SK-N-SH (cell line): ENCODE data around the gene RNASE1. TPM values are rescaled to one million over a fixed set of nuclear protein-coding genes. Genes with fewer than 3 reads are reported as not detected.

Source experiments
- CTCF ChIA-PET: fragments of 300-600, 350-600 bp; formaldehyde crosslinking; extraction: SDS; loops from one replicate; lab custom pipeline; 2021; lab: Yijun Ruan, JAX
- POLR2A ChIA-PET: fragments of 350-600 bp; sonication (Branson Sonifier 250); formaldehyde crosslinking; extraction: SDS; loops from one replicate; lab custom pipeline; 2020; ENCODE audit warnings: antibody characterized with exemption, inconsistent platforms; lab: Yijun Ruan, JAX
- DNase-seq: peaks from one replicate; pipeline ENCODE4 v3.0.0; 2012
- H2AFZ ChIP-seq: fragments of 200-600 bp; sonication (generic); 2 replicates; pipeline ENCODE4 v1.8.1; 2016; ENCODE audit warnings: antibody characterized with exemption, mild to moderate bottlenecking, low read depth
- H3F3A ChIP-seq: fragments of 200-600 bp; sonication (generic); replicated peaks from 2 replicates; pipeline ENCODE3; 2016; ENCODE audit warnings: antibody characterized with exemption, mild to moderate bottlenecking; ENCODE audit not compliant: insufficient read depth
- H3K27ac ChIP-seq, 2 experiments: fragments of 200-500 bp in 1 of 2; fragments of 200-600 bp in 1 of 2; sonication (Bioruptor generic) in 1 of 2; sonication (generic), shearing (Covaris generic) in 1 of 2; 2 replicates each; pipeline versions ENCODE4 v1.5.1 to v1.6.1; 2014 to 2016; ENCODE audit warnings: low read depth in 2 of 2, inconsistent platforms in 1 of 2, low read length in 1 of 2, mild to moderate bottlenecking in 1 of 2, mixed read lengths in 1 of 2
- H3K27me3 ChIP-seq: fragments of 200-600 bp; sonication (generic), shearing (Covaris generic); 2 replicates; pipeline ENCODE4 v1.6.1; 2016; ENCODE audit warnings: mixed run types; ENCODE audit not compliant: insufficient read depth
- H3K36me3 ChIP-seq, 2 experiments: fragments of 200-500 bp in 1 of 2; fragments of 200-600 bp in 1 of 2; sonication (Bioruptor generic) in 1 of 2; sonication (generic) in 1 of 2; replicated peaks in 1 of 2; 2 replicates each; pipeline versions ENCODE3 to v1.5.1; 2014 to 2016; ENCODE audit warnings: low read length in 1 of 2, mild to moderate bottlenecking in 1 of 2; ENCODE audit not compliant: insufficient read depth in 2 of 2, control insufficient read depth in 1 of 2
- H3K4me1 ChIP-seq, 2 experiments: fragments of 200-500 bp in 1 of 2; fragments of 200-600 bp in 1 of 2; sonication (Bioruptor generic) in 1 of 2; sonication (generic), shearing (Covaris generic) in 1 of 2; 2 replicates each; pipeline versions ENCODE4 v1.5.1 to v1.6.1; 2014 to 2016; ENCODE audit warnings: low read depth in 1 of 2, low read length in 1 of 2, mixed run types in 1 of 2; ENCODE audit not compliant: insufficient read depth in 2 of 2, control insufficient read depth in 1 of 2
- H3K4me2 ChIP-seq: fragments of 200-600 bp; sonication (generic), shearing (Covaris generic); 2 replicates; pipeline ENCODE4 v1.6.1; 2017; ENCODE audit warnings: mixed run types
- H3K4me3 ChIP-seq, 2 experiments: fragments of 200-500 bp in 1 of 2; fragments of 200-600 bp in 1 of 2; sonication (Bioruptor generic) in 1 of 2; sonication (generic), shearing (Covaris generic) in 1 of 2; 2 replicates each; pipeline versions ENCODE4 v1.5.1 to v1.8.1; 2014 to 2016; ENCODE audit warnings: low read depth in 2 of 2, inconsistent platforms in 1 of 2, low read length in 1 of 2, mild to moderate bottlenecking in 1 of 2, mixed read lengths in 1 of 2, moderate library complexity in 1 of 2
- H3K79me2 ChIP-seq: fragments of 200-600 bp; sonication (generic); 2 replicates; pipeline ENCODE4 v1.8.1; 2017; ENCODE audit warnings: mild to moderate bottlenecking; ENCODE audit not compliant: insufficient read depth
- H3K9ac ChIP-seq: fragments of 200-600 bp; sonication (generic); 2 replicates; pipeline ENCODE4 v1.6.1; 2017; ENCODE audit warnings: mixed run types
- H3K9me2 ChIP-seq: fragments of 200-600 bp; sonication (generic); 2 replicates; pipeline ENCODE4 v1.6.1; 2017; ENCODE audit warnings: mixed run types
- H3K9me3 ChIP-seq: fragments of 200-600 bp; sonication (generic); 2 replicates; pipeline ENCODE4 v1.6.1; 2017; ENCODE audit warnings: mixed run types, mild to moderate bottlenecking, moderate library complexity
- H4K20me1 ChIP-seq: fragments of 200-600 bp; sonication (generic); 2 replicates; pipeline ENCODE4 v1.6.1; 2017; ENCODE audit warnings: mild to moderate bottlenecking, mixed run types; ENCODE audit not compliant: insufficient read depth
- CHD2 ChIP-seq: fragments of 150-350 bp; IDR thresholded peaks from 2 replicates; pipeline ENCODE4 v1.6.1; 2018; ENCODE audit warnings: low read length; ENCODE audit not compliant: partially characterized antibody
- EZH2phosphoT487 ChIP-seq: fragments of 200-600 bp; sonication (generic); IDR thresholded peaks from 2 replicates; pipeline ENCODE4 v1.6.1; 2017; ENCODE audit warnings: low read depth, mixed run types, mild to moderate bottlenecking, antibody characterized with exemption, moderate library complexity, borderline replicate concordance
- FOSL2 ChIP-seq: IDR thresholded peaks from 2 replicates; pipeline ENCODE4 v1.4.0; 2012; ENCODE audit warnings: low read depth, mild to moderate bottlenecking, moderate library complexity, borderline replicate concordance
- IRF3 ChIP-seq: fragments of 150-350 bp; IDR thresholded peaks from 2 replicates; pipeline ENCODE4 v1.6.1; 2016; ENCODE audit warnings: mild to moderate bottlenecking, low read depth, low read length
- MAX ChIP-seq: IDR thresholded peaks from 2 replicates; pipeline ENCODE4 v1.4.0; 2012; ENCODE audit warnings: low read depth
- MXI1 ChIP-seq: IDR thresholded peaks from 2 replicates; pipeline ENCODE4 v1.6.1; 2012; ENCODE audit warnings: mild to moderate bottlenecking, low read depth, low read length, improper control_type of control experiment
- POLR2AphosphoS5 ChIP-seq: IDR thresholded peaks from 2 replicates; pipeline ENCODE4 v1.6.1; 2012; ENCODE audit warnings: low read depth, low read length
- RAD21 ChIP-seq: IDR thresholded peaks from 2 replicates; pipeline ENCODE4 v1.6.1; 2012; ENCODE audit warnings: mild to moderate bottlenecking, low read length
- RCOR1 ChIP-seq: fragments of 150-350 bp; IDR thresholded peaks from 2 replicates; pipeline ENCODE4 v1.6.1; 2017; ENCODE audit warnings: antibody characterized with exemption, low read length
- REST ChIP-seq: IDR thresholded peaks from 2 replicates; pipeline ENCODE4 v1.6.1; 2012; ENCODE audit warnings: mild to moderate bottlenecking, low read depth, low read length, moderate library complexity
- RFX5 ChIP-seq: IDR thresholded peaks from 2 replicates; pipeline ENCODE4 v1.6.1; 2012; ENCODE audit warnings: mild to moderate bottlenecking, improper control_type of control experiment, low read length
- RXRA ChIP-seq: IDR thresholded peaks from 2 replicates; pipeline ENCODE4 v1.4.0; 2012; ENCODE audit warnings: low read depth, mild to moderate bottlenecking, borderline replicate concordance
- SIN3A ChIP-seq: IDR thresholded peaks from 2 replicates; pipeline ENCODE4 v1.6.1; 2012; ENCODE audit warnings: low read depth, mild to moderate bottlenecking, low read length, moderate library complexity, borderline replicate concordance
- TCF12 ChIP-seq: IDR thresholded peaks from 2 replicates; pipeline ENCODE4 v1.4.0; 2012
- TEAD4 ChIP-seq: IDR thresholded peaks from 2 replicates; pipeline ENCODE4 v1.4.0; 2012; ENCODE audit warnings: mild to moderate bottlenecking, borderline replicate concordance; ENCODE audit not compliant: insufficient read depth
- USF2 ChIP-seq: fragments of 150-350 bp; IDR thresholded peaks from 2 replicates; pipeline ENCODE4 v1.6.1; 2017; ENCODE audit warnings: antibody characterized with exemption, low read length, low read depth, borderline replicate concordance
- WGBS: methylation state at CpG from one replicate; pipeline ENCODE4 v1.1.6; 2017; ENCODE audit warnings: low lambda C conversion rate; 5-methylcytosine and 5-hydroxymethylcytosine counted together
- polyA plus RNA-seq, 3 experiments: library from polyadenylated mRNA; depleted of rRNA; stranded (reverse); fragments of >200 nt; gene quantifications; 2 replicates each; pipeline ENCODE4 v1.2.3, GENCODE V29; 2012
- TF ChIP-seq, protein P1 (sequence below): IDR thresholded peaks from 2 replicates; pipeline ENCODE4; 2012

RNASE1 gene
- polyA plus RNA-seq, 1 of the 3 experiments (the other 2 are of a cell fraction) = not detected

DNA sequence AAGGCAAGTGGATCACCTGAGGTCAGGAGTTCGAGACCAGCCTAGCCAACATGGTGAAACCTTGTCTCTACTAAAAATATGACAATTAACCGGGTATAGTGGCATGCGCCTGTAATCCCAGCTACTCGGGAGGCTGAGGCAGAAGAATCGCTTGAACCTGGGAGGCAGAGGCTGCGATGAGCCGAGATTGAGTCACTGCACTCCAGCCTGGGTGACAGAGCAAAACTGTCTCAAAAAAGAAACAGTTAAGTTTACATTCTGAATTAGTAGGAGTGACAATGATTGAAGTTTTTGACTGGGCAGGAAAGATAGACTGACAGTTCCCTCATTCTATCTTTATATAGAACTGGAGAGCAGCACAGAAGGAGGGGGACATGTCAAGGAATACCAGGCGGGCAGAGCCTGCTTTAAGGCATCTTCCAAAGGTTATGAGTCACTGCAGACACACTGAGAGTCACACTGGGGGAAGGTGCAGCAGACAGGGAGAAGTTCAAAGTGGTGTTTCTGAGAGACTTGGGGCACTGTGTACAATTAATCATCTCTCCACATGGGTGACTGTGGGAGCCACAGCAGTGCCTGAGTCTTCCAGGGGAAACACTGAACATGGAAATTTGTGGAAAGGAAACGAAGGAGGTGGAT lies 45.8 kb upstream of the RNASE1 start:
- Histone ChIP-seq H3K36me3 (no peaks in the 10 kb centered on the region), H2AFZ (no peak overlapping the region; the same call in 1 of the 2 replicates), H4K20me1 (no peaks in the 10 kb centered on the region), H3F3A (no peaks in the 10 kb centered on the region), H3K79me2 (no peaks in the 10 kb centered on the region), H3K4me2 (peak overlapping the region; percentile 21; the same call in 1 of the 2 replicates), H3K4me1 (no peaks in the 10 kb centered on the region), H3K9ac (no peak overlapping the region), H3K4me3 (no peak overlapping the region), H3K9me3 (no peaks in the 10 kb centered on the region; the same call in 1 of the 2 replicates), H3K9me2 (no peaks in the 10 kb centered on the region), H3K27ac (no peak overlapping the region), H3K27me3 (peaks cover 49% of the 10 kb centered on the region; the same call in 1 of the 2 replicates)
- POLR2A ChIA-PET = no interaction called here
- WGBS = 1% methylated on average over 9 of the region's 9 CpGs
- DNase-seq = no peak
- CTCF ChIA-PET = interaction anchor here (1.0 to 2.1 kb wide), 4 partner anchors 9 to 123 kb away, joined by 3 to 11 read pairs (median 6); no protein-coding TSS in a partner anchor
- TF ChIP-seq FOSL2 (no peak), MAX (no peak), EZH2phosphoT487 (no peak), POLR2AphosphoS5 (no peak)
- TF ChIP-seq, protein P1, sequence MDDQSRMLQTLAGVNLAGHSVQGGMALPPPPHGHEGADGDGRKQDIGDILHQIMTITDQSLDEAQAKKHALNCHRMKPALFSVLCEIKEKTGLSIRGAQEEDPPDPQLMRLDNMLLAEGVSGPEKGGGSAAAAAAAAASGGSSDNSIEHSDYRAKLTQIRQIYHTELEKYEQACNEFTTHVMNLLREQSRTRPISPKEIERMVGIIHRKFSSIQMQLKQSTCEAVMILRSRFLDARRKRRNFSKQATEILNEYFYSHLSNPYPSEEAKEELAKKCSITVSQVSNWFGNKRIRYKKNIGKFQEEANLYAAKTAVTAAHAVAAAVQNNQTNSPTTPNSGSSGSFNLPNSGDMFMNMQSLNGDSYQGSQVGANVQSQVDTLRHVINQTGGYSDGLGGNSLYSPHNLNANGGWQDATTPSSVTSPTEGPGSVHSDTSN = no peak

DNA sequence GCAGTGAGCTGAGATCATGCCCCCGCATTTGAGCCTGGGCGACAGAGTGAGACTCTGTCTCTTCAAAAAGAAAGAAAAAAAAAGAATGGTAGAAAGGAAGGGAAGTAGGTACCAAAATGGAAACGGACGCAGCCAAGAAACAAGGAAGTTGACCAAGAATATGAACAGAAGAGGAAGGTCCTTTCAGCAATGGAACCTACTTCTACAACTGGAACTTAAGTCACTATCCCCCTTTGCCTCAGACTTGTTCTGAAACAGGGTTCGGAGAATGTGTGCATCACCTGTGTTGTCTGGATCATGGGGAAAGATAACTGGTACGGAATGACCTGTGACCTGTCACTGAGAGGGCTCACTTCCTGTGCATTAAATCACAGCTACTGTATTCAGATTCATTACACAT lies 43.9 kb upstream of the RNASE1 start:
- Histone ChIP-seq H3K9me2 (no peaks in the 10 kb centered on the region), H3K4me2 (no peak overlapping the region), H3K27me3 (peaks cover 42% of the 10 kb centered on the region; the same call in 1 of the 2 replicates), H3K27ac (no peak overlapping the region), H3K4me1 (no peaks in the 10 kb centered on the region), H3F3A (no peaks in the 10 kb centered on the region), H3K9me3 (no peaks in the 10 kb centered on the region; the same call in 1 of the 2 replicates), H3K79me2 (no peaks in the 10 kb centered on the region), H4K20me1 (no peaks in the 10 kb centered on the region), H2AFZ (no peak overlapping the region), H3K9ac (no peak overlapping the region), H3K36me3 (no peaks in the 10 kb centered on the region), H3K4me3 (no peak overlapping the region)
- DNase-seq = no peak
- WGBS = 21% methylated on average over 6 of the region's 6 CpGs
- ChIA-PET CTCF (interaction anchor here (1.7 kb wide), 1 partner anchor 11 kb away, joined by 7 read pairs; no protein-coding TSS in a partner anchor), POLR2A (no interaction called here)
- TF ChIP-seq MXI1 (no peak), SIN3A (no peak), MAX (no peak), TEAD4 (no peak), RXRA (no peak), IRF3 (no peak), TCF12 (no peak), EZH2phosphoT487 (no peak), POLR2AphosphoS5 (no peak), RFX5 (no peak), RAD21 (no peak), CHD2 (no peak), FOSL2 (no peak), RCOR1 (no peak), REST (no peak), USF2 (no peak)
